ENCODE data around the gene CEP112. TPM values are rescaled to one million over a fixed set of nuclear protein-coding genes. Genes with fewer than 3 reads are reported as not detected.

The CEP112 gene
- total and polyA plus RNA-seq, 10 of the 15 experiments (the other 5 are each of a cell fraction or from before 2014, with no cell fraction given), result 0.11 to 3.8 (median 0.32) TPM; not detected in 1

- no peak for ATAC-seq
These were observed 587.9 kb downstream of the CEP112 start for GRCh38 chr17:65604070-65604469.

More at GRCh38 chr17:65604070-65604469, 587.9 kb downstream of the CEP112 start:
- TF ChIP-seq ZZZ3 (IDR thresholded peaks at IDR 0.05; ENCODE audit: control insufficient read depth, insufficient read length, low read depth) (no peak), ZBTB11 (CRISPR knock-in tag; IDR thresholded peaks at IDR 0.05) (no peak), IKZF1 (conservative IDR thresholded peaks at IDR 0.05) (no peak), JUNB (IDR thresholded peaks at IDR 0.05) (no peak), RAD21 (IDR thresholded peaks at IDR 0.05; ENCODE audit: insufficient read depth, low read depth, low read length) (no peak), NFYA (IDR thresholded peaks at IDR 0.05; ENCODE audit: borderline replicate concordance, low read depth, low read length) (no peak)
- Histone ChIP-seq H4K20me1 (ENCODE audit: control insufficient read depth, insufficient read depth) (no peaks in the 10 kb centered on the region), H3K9me3 (replicated peaks; ENCODE audit: control insufficient read depth, insufficient read depth, low read length) (no peaks in the 10 kb centered on the region), H3K27me3 (replicated peaks in 1 of 2; ENCODE audit: control insufficient read depth in 2 of 2, insufficient read depth in 2 of 2, low read length in 1 of 2) (no peaks in the 10 kb centered on the region; a peak in 1 of 4 replicates), H3K4me3 (no peak overlapping the region), H3K79me2 (ENCODE audit: control insufficient read depth, insufficient read depth, low read length) (no peaks in the 10 kb centered on the region), H2AFZ (ENCODE audit: control insufficient read depth, low read depth, low read length) (no peak overlapping the region), H3K4me2 (ENCODE audit: control insufficient read depth, insufficient read depth) (no peak overlapping the region), H3K4me1 (ENCODE audit: control insufficient read depth, insufficient read depth, low read length) (no peaks in the 10 kb centered on the region), H3K9ac (ENCODE audit: control insufficient read depth, insufficient read depth, low read length) (no peak overlapping the region), H3K36me3 (ENCODE audit: control insufficient read depth in 2 of 2, insufficient read depth in 2 of 2, low read length in 1 of 2) (no peaks in the 10 kb centered on the region), H3K27ac (ENCODE audit: control insufficient read depth, insufficient read depth) (no peak overlapping the region)
- intact Hi-C loops (cut with micrococcal nuclease; ENCODE audit: unreplicated experiment), result no loop called here
- no peak for FAIRE-seq
- WGBS (ENCODE audit: insufficient coverage, insufficient replicate concordance, low lambda C conversion rate, missing lambda C conversion rate), result 18% methylated on average over 4 of the region's 4 CpGs
- ChIA-PET RAD21 (ENCODE audit: unreplicated experiment) (no interaction called here), POLR2A (no interaction called here), CTCF (interaction anchor here (1.1 kb wide), 1 partner anchor 9 kb away, joined by 3 read pairs; no protein-coding TSS in a partner anchor), SMC1A (ENCODE audit: uncharacterized antibody, unreplicated experiment) (no interaction called here)
- in situ Hi-C loops (cut with MboI), result no loop called here
- no peak for DNase-seq (ENCODE audit: low read depth, low spot score)
- no TSS peak for BruUV-seq (replicated peaks)

All from GM12878 (cell line).